ENCODE measurements around the gene DCAF10. TPM values are rescaled to one million over a fixed set of nuclear protein-coding genes. Genes with fewer than 3 reads are reported as not detected.
"Not testable (repeated sequence)": the region's sequence is repeated elsewhere in the genome, so short reads cannot be mapped to it uniquely, and the experiment has no call there.

Gene DCAF10
- total RNA-seq, 4 donors from 2014 or later = 23.4 to 84.2 (median 32.8) TPM

DNA sequence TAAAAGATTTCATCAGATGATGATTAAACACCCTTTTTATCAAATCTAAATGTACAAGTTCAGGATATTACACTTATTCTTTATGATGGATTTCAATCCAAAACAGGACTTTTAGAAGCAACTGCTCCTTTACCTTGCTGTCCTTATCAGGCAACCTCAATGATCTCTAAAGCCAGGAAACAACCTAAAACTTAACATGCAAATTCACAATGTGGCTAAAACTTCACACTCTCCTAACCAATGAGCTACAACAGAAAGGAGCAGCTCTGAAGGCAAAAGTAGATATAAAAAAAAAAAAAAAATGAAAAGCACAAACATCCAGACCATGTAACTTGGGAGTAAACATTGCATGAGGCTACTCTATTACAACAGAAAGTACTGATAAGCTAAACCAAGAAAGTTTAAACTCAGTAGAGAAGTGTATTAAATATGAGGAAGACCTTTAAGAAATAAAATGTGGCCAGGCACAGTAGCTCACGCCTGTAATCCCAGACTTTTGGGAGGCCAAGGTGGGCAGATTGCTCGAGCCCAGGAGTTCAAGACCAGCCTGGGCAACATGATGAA, 80.4 kb downstream of the DCAF10 start:
- Histone ChIP-seq H3K9me3 (no peaks in the 10 kb centered on the region), H3K27ac (no peak overlapping the region), H3K4me3 (no peak overlapping the region), H3K27me3 (no peaks in the 10 kb centered on the region), H3K36me3 (peaks cover 0 to 18% (median 0%) of the 10 kb centered on the region in 3 donors), H3K4me1 (no peaks in the 10 kb centered on the region)
- DNase-seq = no peak
- no peak for TF ChIP-seq POLR2A (IDR thresholded peaks at IDR 0.05)
- TF ChIP-seq, protein P1, sequence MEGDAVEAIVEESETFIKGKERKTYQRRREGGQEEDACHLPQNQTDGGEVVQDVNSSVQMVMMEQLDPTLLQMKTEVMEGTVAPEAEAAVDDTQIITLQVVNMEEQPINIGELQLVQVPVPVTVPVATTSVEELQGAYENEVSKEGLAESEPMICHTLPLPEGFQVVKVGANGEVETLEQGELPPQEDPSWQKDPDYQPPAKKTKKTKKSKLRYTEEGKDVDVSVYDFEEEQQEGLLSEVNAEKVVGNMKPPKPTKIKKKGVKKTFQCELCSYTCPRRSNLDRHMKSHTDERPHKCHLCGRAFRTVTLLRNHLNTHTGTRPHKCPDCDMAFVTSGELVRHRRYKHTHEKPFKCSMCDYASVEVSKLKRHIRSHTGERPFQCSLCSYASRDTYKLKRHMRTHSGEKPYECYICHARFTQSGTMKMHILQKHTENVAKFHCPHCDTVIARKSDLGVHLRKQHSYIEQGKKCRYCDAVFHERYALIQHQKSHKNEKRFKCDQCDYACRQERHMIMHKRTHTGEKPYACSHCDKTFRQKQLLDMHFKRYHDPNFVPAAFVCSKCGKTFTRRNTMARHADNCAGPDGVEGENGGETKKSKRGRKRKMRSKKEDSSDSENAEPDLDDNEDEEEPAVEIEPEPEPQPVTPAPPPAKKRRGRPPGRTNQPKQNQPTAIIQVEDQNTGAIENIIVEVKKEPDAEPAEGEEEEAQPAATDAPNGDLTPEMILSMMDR (IDR thresholded peaks at IDR 0.05) = no peak

DNA sequence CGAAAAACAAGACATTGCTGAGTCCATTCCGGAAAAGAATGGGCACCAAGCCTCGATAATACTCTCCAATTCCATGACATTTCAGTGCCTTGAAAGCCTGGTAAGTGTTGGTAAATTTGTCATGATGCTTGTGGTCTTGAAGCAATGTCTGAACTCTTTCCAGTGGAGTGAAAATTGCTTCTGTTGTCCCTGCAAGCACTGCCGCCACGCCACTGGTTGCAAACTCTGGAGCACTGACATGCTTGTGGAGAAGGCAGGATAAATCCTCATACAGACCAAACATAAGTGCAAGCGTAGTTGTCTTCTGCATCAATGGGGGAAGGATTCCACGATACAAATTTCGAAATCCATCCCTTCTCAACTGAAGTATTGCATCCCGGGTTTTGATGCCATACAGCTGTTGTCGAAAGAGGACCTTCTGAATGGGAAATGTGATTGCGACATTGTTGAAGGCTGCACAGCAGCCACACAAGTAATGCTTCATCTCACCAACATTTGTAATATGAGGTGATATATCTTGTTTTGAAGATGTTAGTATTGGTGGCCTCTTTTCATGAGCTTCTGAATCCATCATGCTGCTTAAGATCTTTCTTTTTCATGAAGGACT, 87.5 kb downstream of the DCAF10 start:
- H3K4me3 ChIP-seq, DNase-seq, H3K27me3 ChIP-seq, H3K9me3 ChIP-seq, H3K27ac ChIP-seq, H3K4me1 ChIP-seq: not testable (repeated sequence)
- peaks cover 0 to 28% (median 0%) of the 10 kb centered on the region in 3 donors for H3K36me3 ChIP-seq

DNA sequence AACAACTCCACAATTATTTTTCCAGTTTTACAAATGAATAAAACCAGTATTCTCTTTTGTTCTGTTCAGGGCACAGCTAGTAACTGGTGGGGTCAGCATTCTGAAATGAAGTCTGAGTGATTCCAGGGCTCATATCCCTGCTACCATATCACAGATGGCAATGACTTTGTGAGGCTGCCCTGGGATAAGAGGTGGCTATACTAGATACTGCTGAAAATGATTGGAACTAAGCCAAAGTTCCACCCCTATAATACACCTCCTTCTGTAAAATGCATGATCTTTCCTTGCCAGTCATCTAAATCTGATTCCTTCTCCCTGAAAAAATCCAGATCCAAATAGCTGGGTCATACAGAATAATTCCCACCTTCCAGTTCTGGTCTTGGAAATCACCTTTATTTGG, 88.9 kb downstream of the DCAF10 start:
- TF ChIP-seq POLR2A (IDR thresholded peaks at IDR 0.05) = no peak
- TF ChIP-seq, protein P1 (IDR thresholded peaks at IDR 0.05) = no peak
- Histone ChIP-seq H3K27me3 (no peaks in the 10 kb centered on the region), H3K36me3 (peaks cover 0 to 39% (median 3%) of the 10 kb centered on the region in 3 donors), H3K4me3 (no peak overlapping the region), H3K27ac (no peak overlapping the region), H3K9me3 (no peaks in the 10 kb centered on the region), H3K4me1 (no peaks in the 10 kb centered on the region)
- no peak for DNase-seq

- H3K9me3 ChIP-seq = not testable (repeated sequence)
Measured at GRCh38 chr9:37891042-37891441, 90.4 kb downstream of the DCAF10 start.

GRCh38 chr9:37892063-37892462, 91.5 kb downstream of the DCAF10 start:
- Histone ChIP-seq H3K4me3 (no peak overlapping the region), H3K9me3 (no peaks in the 10 kb centered on the region), H3K27ac (no peak overlapping the region), H3K36me3 (peaks cover 0 to 62% (median 3%) of the 10 kb centered on the region in 3 donors), H3K27me3 (no peaks in the 10 kb centered on the region), H3K4me1 (no peaks in the 10 kb centered on the region)
- TF ChIP-seq, protein P1 (IDR thresholded peaks at IDR 0.05) = no peak
- TF ChIP-seq POLR2A (IDR thresholded peaks at IDR 0.05) = no peak
- DNase-seq = no peak

More at GRCh38 chr9:37891042-37891441, 90.4 kb downstream of the DCAF10 start:
- not testable (repeated sequence) for DNase-seq, H3K27me3 ChIP-seq, H3K27ac ChIP-seq, H3K4me3 ChIP-seq, H3K4me1 ChIP-seq
- H3K36me3 ChIP-seq = peaks cover 0 to 52% (median 3%) of the 10 kb centered on the region in 3 donors

DNA sequence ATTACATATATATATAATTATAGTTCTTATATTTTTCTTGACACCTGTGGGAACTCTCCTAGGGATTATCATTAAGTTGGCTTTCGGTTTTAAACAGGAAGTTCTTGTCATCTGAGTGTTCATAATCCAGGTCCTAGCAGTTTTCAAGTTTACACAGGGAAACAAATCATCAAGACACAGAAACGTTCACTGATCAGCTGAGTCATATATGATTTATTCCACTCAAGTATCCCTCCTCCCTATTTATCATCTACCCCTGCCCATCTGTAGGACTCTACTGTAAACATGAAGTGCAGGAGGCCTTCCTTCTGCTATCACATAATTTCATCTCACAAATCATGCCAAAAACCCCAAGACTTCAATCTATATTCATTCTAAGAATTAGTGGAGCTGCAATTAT, 97.1 kb downstream of the DCAF10 start:
- no peak overlapping the region for H3K4me3 ChIP-seq
- H3K4me1 ChIP-seq = peaks cover 0 to 8% (median under 1%) of the 10 kb centered on the region in 4 donors
- H3K27ac ChIP-seq = no peak overlapping the region
- DNase-seq = no peak
- H3K9me3 ChIP-seq = no peaks in the 10 kb centered on the region
- no peaks in the 10 kb centered on the region for H3K27me3 ChIP-seq
- peaks cover 0 to 63% (median 3%) of the 10 kb centered on the region in 3 donors for H3K36me3 ChIP-seq
- TF ChIP-seq, protein P1 (IDR thresholded peaks at IDR 0.05) = no peak
- TF ChIP-seq POLR2A (IDR thresholded peaks at IDR 0.05) = no peak

Measured in Peyer's patch (tissue), 4 donors.